ACC112 (cell line): Measurements from ENCODE around the gene FN1.

Experiments used
- H2AFZ ChIP-seq: fragments of 200-600 bp; sonication (generic); one replicate; pipeline ENCODE4 v1.6.0; 2017; ENCODE audit warnings: antibody characterized with exemption, low read length; ENCODE audit not compliant: unreplicated experiment
- H3K27ac ChIP-seq: fragments of 200-600 bp; sonication (generic); 2 replicates; pipeline ENCODE4 v1.5.1; 2014; ENCODE audit warnings: low read depth, mild to moderate bottlenecking, antibody characterized with exemption, low read length, moderate library complexity
- H3K27me3 ChIP-seq: fragments of 200-600 bp; sonication (generic); 2 replicates; pipeline ENCODE4 v1.6.1; 2014; ENCODE audit warnings: mild to moderate bottlenecking, antibody characterized with exemption, low read length, moderate library complexity, mixed read lengths; ENCODE audit not compliant: insufficient read depth
- H3K36me3 ChIP-seq: fragments of 200-600 bp; sonication (generic); 2 replicates; pipeline ENCODE4 v1.6.1; 2016; ENCODE audit warnings: mild to moderate bottlenecking, antibody characterized with exemption, low read length, moderate library complexity, mixed read lengths; ENCODE audit not compliant: insufficient read depth
- H3K4me1 ChIP-seq: fragments of 200-600 bp; sonication (generic); one replicate; pipeline ENCODE4 v1.6.1; 2016; ENCODE audit warnings: low read length, mixed read lengths; ENCODE audit not compliant: insufficient read depth, unreplicated experiment, control insufficient read depth
- H3K4me3 ChIP-seq: fragments of 200-600 bp; sonication (generic); 2 replicates; pipeline ENCODE4 v1.5.1; 2014; ENCODE audit warnings: mild to moderate bottlenecking, low read depth, low read length
- H3K79me2 ChIP-seq: fragments of 200-600 bp; sonication (generic); one replicate; pipeline ENCODE4 v1.6.0; 2016; ENCODE audit warnings: low read length; ENCODE audit not compliant: control insufficient read depth, unreplicated experiment, insufficient read depth

Gene FN1

DNA sequence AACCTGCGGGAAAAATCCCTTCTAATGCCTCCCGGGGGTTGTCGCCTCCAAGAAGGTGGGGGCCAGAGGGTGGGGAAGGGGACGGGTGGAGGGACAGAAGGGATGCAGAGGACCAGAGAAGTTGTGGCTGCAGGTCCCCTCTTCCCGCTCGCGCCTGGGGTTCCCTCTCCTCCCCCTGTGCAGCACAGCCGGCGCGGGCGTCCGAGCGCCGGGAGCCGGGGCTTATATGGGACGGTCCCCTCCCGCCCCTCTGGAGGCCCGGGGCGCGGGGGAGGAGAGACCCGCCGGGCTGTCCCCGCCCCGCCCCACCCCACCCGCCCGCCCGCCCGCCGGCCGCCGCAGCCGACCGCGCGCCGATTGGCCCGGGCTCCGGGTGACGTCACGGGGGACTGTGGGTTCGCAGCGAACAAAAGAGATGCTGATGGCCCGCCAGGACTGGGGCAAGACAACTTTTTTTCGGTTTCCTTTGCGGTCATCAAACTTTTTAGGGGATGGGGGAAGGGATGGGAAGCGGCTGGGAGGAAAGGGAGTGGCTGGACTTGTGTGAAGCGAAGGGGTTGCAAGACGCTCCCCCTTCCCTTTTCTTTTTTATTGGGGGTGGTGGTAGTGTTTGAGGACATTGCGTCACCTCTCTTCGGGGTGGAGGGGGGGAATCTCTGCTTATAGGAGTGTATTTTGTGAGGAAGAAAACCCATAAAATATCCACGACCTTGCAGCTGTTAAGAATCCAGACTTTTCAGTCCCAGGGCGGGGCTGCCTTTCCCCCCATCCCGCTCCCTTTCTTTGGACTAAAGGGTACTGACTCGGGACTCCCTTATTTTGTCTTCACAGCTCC is at the start of gene FN1:
FN1 (minus strand) TSS at position 199 of the 835 bp plus-strand sequence. CDS start 266 bp downstream, outside the sequence.
- Histone ChIP-seq H3K27ac (peak within 1 kb of the TSS; percentile 98), H3K79me2 (peaks cover 77% of the 10 kb centered on the region), H3K4me1 (peaks cover 43% of the 10 kb centered on the region), H2AFZ (no peak within 1 kb of the TSS), H3K4me3 (peak within 1 kb of the TSS; percentile 96), H3K36me3 (peaks cover 42% of the 10 kb centered on the region), H3K27me3 (no peaks in the 10 kb centered on the region)

DNA sequence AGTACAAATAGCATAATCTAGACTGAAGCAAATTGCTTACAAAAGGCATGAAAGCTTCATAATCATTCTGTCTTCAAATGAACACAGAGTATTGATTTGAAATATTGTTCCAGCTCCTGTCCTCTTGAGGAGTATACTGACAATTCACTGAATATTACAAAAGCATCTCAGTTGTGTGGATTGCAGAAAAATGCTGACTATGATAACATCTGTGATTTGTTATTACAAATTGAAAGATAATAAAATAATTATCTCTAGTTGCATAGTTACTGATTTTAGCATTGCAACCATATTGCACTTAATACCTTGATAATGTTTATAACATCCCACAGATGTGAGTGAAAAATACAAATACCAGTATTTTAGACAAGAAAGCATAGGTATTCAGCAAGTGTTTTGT is 49.2 kb upstream of the FN1 start:
- H3K4me3 ChIP-seq, result no peak overlapping the region
- no peak overlapping the region for H3K27ac ChIP-seq
- no peak overlapping the region for H2AFZ ChIP-seq
- H3K27me3 ChIP-seq, result no peaks in the 10 kb centered on the region
- H3K4me1 ChIP-seq, result no peaks in the 10 kb centered on the region
- no peaks in the 10 kb centered on the region for H3K79me2 ChIP-seq
- H3K36me3 ChIP-seq, result no peaks in the 10 kb centered on the region

DNA sequence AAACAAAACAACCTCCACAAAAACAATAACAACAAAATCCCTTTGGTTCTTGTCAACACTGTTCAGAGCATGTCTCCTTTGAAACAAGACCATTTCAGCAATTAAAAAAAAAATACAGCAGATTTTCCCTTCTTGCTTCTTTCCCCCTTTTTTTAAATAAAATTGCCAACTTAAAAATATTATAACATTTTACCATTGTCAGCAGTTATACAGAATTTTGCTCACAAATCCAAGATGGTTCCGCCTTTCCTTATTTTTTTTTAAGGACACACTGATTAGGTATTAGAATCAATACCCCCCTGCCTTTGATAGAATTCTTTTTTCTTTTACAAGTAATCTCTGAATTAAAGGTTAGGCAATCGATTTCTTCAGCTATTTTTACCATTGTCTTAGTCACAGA is 48.7 kb upstream of the FN1 start:
- no peaks in the 10 kb centered on the region for H3K79me2 ChIP-seq
- H3K4me3 ChIP-seq, result no peak overlapping the region
- no peak overlapping the region for H3K27ac ChIP-seq
- no peaks in the 10 kb centered on the region for H3K4me1 ChIP-seq
- H3K36me3 ChIP-seq, result no peaks in the 10 kb centered on the region
- H2AFZ ChIP-seq, result no peak overlapping the region
- no peaks in the 10 kb centered on the region for H3K27me3 ChIP-seq

DNA sequence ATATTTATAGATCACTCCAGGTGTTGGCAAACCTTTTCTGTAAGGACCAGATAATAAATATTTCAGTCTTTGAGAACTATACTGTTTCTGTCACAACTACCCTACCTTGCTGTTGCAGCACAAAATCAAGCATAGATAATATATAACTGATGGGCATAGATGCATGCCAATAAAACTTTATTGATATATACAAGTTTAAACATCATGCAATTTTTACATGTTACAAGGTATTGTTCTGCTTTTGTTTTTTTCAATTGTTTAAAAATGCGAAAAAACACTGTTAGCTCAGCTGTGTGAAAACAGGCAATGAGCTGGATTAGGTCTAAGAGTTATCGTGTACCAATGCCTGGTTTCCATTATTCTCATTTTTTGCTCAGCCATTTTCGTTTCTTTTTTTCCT is 47.6 kb upstream of the FN1 start:
- no peak overlapping the region for H3K27ac ChIP-seq
- no peaks in the 10 kb centered on the region for H3K79me2 ChIP-seq
- H3K27me3 ChIP-seq, result no peaks in the 10 kb centered on the region
- H3K36me3 ChIP-seq, result no peaks in the 10 kb centered on the region
- no peak overlapping the region for H3K4me3 ChIP-seq
- no peaks in the 10 kb centered on the region for H3K4me1 ChIP-seq
- H2AFZ ChIP-seq, result no peak overlapping the region

DNA sequence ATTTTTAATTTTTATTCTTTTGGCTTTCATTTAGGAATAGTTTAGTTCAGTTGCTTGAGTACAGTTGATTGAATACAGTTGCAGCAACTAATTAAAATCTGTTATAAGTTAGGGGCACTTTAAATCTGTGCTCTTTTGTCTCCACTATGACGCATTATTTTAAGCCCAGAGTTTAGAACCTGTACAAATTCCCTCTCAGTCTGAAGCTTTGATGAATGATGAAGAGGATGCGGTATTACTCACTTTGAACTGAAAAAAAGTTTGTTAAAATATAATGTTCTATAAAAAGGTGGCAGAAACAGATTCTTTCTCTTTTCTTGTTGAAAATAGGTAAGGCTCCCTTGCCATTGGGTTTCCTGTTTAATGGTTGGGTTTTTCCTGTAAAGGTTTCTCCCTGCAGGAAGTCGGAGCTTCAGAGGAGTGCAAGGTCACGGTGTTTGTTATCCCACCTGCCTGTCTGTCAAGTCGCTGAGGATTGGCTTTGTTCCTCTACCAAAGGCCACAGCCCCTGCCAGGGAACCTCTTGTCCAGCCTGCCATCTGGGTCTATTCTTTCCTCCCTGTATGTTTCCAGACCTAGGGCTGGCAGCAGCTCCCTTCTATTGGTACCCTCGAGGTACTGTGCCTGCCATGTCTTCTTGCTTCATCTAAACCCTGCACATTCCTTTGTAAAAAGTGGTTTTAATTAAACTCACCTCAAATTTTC is 43.8 kb upstream of the FN1 start:
- H3K4me1 ChIP-seq, result peaks cover 11% of the 10 kb centered on the region

DNA sequence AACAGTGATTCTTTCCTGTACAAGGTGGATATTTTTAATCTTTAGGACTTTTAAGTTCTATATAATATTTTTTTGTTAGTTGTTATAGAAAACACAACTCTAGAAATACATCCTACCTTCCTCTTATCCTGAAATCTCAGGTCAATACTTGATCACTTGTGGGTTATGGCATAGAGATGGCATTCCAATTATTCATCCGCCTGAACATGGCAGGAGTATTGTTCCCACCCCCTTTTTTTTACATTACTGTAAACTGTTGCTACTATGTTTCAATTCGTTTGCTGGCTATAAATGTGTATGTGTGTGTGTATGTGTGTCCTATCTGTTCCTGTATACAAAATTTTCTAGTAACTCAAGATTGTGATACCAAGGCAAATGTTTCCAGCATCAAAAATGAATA is 43.3 kb upstream of the FN1 start:
- Histone ChIP-seq H3K36me3 (no peaks in the 10 kb centered on the region), H3K27me3 (no peaks in the 10 kb centered on the region), H2AFZ (no peak overlapping the region), H3K4me3 (no peak overlapping the region), H3K4me1 (peaks cover 11% of the 10 kb centered on the region), H3K27ac (no peak overlapping the region), H3K79me2 (no peaks in the 10 kb centered on the region)

More for the DNA sequence above, 43.8 kb upstream of the FN1 start:
- Histone ChIP-seq H3K27me3 (no peaks in the 10 kb centered on the region), H3K36me3 (no peaks in the 10 kb centered on the region), H2AFZ (no peak overlapping the region), H3K27ac (no peak overlapping the region), H3K4me3 (no peak overlapping the region), H3K79me2 (no peaks in the 10 kb centered on the region)

DNA sequence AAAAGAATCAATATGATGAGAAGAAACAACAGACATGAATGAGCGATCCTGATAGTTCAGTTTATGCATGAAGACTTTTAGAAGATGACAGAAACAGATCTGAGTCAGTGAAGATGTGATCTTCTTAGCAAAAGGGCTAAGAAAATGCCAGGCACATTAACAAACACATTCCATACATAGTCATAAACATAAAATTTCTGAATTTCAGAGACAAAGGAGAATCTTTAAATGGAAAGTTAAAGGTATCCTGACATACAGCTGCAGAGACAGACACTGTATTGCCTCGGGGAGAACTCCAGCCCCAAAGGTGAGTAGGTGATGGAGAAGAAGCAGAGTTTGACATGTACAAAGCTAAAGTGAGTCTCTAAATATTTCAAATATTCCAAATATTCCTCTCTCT is 40.6 kb upstream of the FN1 start:
- Histone ChIP-seq H3K4me1 (peaks cover 11% of the 10 kb centered on the region), H3K36me3 (no peaks in the 10 kb centered on the region), H2AFZ (peak overlapping the region; percentile 34), H3K27me3 (no peaks in the 10 kb centered on the region), H3K4me3 (peak overlapping the region; percentile 27; the same call in 1 of the 2 replicates), H3K27ac (no peak overlapping the region; the same call in 1 of the 2 replicates), H3K79me2 (no peaks in the 10 kb centered on the region)

DNA sequence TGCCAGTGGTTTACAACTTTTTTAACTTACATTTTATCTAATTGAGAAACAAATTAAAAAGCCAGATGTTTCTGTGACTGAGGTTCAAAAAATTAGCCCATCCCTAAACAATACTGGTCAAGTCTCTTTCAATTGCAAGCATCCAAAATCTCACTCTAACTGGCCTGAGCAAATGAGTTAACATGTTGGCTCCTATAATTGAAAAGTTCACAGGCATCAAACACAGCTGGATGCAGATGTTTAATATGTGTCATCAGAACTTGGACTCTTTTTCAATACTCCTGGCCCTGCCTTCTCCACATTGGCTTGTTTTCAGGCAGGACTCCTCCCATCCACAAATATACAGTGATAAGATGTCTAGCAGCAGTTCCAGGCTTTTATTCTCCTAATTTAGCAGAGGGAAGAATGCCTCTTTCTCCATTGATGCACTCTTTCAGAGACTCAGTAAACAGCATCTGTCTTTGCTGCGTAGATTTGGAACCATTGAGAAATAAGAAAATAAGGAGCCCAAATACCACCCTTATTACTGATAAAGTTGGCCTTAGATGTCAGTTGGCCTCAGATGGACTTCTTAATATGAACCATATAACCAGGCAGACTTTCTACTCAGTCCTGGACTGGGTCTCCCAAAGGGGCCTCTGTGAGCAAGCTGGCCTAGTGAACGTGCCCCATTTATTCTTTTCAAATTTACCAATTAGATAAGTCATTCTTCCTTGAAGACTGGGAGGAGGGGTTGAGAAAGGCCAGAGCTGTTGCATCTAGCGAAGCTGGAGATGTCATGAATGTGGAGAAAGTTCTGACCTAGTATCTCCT is 30.4 kb upstream of the FN1 start:
- peak overlapping the region; percentile 24; the same call in 1 of the 2 replicates for H3K27ac ChIP-seq
- H3K79me2 ChIP-seq, result no peaks in the 10 kb centered on the region
- peaks cover 25% of the 10 kb centered on the region for H3K4me1 ChIP-seq
- H3K27me3 ChIP-seq, result no peaks in the 10 kb centered on the region
- no peaks in the 10 kb centered on the region for H3K36me3 ChIP-seq
- no peak overlapping the region for H2AFZ ChIP-seq
- no peak overlapping the region for H3K4me3 ChIP-seq

DNA sequence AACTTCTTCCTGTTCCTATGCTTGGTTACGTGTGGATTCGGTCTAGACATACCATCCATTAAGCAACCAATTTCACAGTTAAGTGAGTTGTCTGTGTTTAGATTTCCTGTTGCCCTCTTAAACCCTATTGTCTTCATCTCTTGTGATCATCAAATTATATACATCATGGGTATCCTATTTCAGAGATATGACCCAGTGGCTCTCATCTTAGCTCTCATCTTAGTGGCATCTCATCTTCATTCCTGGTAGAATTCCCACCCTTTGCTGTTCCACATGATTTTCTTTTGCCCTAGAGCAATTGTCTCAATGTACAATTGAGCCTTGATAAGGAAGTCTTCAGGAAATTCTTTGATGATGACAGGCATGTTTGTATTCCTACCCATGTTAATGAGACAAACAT is 29.4 kb upstream of the FN1 start:
- Histone ChIP-seq H3K27ac (peak overlapping the region; percentile 24), H3K27me3 (no peaks in the 10 kb centered on the region), H3K36me3 (no peaks in the 10 kb centered on the region), H3K4me1 (peaks cover 35% of the 10 kb centered on the region), H3K4me3 (no peak overlapping the region), H2AFZ (peak overlapping the region; percentile 5), H3K79me2 (no peaks in the 10 kb centered on the region)

DNA sequence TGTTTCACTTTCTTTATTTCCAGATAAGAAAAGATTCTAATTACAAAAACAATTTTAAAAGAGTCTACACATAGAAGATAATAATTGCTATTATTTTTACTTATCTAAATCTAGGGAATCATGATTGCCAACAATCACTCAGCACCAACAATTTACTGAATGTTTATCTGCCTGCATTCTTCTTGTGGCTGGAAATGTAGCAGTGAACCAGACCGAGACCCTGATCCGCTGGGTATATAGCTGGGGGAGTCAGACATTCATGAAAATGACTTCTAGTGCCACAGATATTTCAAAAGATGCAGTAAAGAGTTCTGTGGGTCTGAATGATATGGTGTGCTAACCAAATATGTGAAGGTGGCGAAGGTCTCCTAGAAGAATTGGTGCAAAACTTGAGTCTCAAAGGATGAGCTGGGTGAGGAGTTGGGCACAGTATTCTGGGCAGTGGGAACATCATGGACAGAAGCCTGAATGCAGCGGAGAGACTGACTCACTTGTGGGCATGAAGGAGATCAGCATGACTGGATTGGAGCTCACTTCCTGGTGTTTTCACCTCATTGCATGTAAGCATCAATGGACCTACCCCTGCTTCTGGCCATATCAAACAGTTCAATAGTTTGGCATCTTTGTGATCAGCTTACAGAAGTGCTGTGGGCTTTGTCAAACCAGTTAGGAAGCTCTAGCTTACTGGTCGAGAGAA is 26.1 kb upstream of the FN1 start:
- Histone ChIP-seq H2AFZ (peak overlapping the region; percentile 35), H3K27me3 (no peaks in the 10 kb centered on the region), H3K79me2 (no peaks in the 10 kb centered on the region), H3K27ac (peak overlapping the region; percentile 90), H3K4me3 (no peak overlapping the region), H3K4me1 (peaks cover 47% of the 10 kb centered on the region), H3K36me3 (no peaks in the 10 kb centered on the region)
